Hepatocyte (in vitro differentiated cells): ENCODE data around the gene TMED9. TPM values are rescaled to one million over a fixed set of nuclear protein-coding genes. Genes with fewer than 3 reads are reported as not detected.
"Not testable (repeated sequence)": the region's sequence is repeated elsewhere in the genome, so short reads cannot be mapped to it uniquely, and the experiment has no call there.

ENCODE experiments used
- DNase-seq: peaks from one replicate; pipeline ENCODE4 v3.0.0-alpha.2; 2016; ENCODE audit warnings: low spot score
- H2AFZ ChIP-seq: fragments of 200-600 bp; sonication (generic); 2 replicates; pipeline ENCODE4 v1.6.0; 2016; ENCODE audit warnings: antibody characterized with exemption, mild to moderate bottlenecking
- H3K27ac ChIP-seq: fragments of 200-600 bp; sonication (generic); 2 replicates; pipeline ENCODE4 v1.5.1; 2016; ENCODE audit warnings: mild to moderate bottlenecking
- H3K27me3 ChIP-seq: fragments of 200-600 bp; sonication (generic); 2 replicates; pipeline ENCODE4 v1.6.1; 2016
- H3K36me3 ChIP-seq: fragments of 200-600 bp; sonication (generic); replicated peaks from 2 replicates; pipeline ENCODE4 v1.5.1; 2016; ENCODE audit warnings: low read depth; ENCODE audit not compliant: insufficient read depth
- H3K4me1 ChIP-seq: fragments of 200-600 bp; sonication (generic); 2 replicates; pipeline ENCODE4 v1.5.1; 2016; ENCODE audit warnings: mild to moderate bottlenecking, moderate library complexity; ENCODE audit not compliant: insufficient read depth
- H3K4me2 ChIP-seq: fragments of 200-600 bp; sonication (generic); 2 replicates; pipeline ENCODE4 v1.6.0; 2016
- H3K4me3 ChIP-seq: fragments of 200-600 bp; sonication (generic); 2 replicates; pipeline ENCODE4 v1.5.1; 2016; ENCODE audit warnings: mild to moderate bottlenecking
- H3K79me2 ChIP-seq: fragments of 200-600 bp; sonication (generic); 2 replicates; pipeline ENCODE4 v1.6.0; 2017; ENCODE audit warnings: mild to moderate bottlenecking
- H3K9me2 ChIP-seq: fragments of 200-600 bp; sonication (generic); replicated peaks from 2 replicates; pipeline ENCODE4 v1.6.0; 2017; ENCODE audit warnings: mild to moderate bottlenecking; ENCODE audit not compliant: insufficient read depth
- H3K9me3 ChIP-seq: fragments of 200-600 bp; sonication (generic); 2 replicates; pipeline ENCODE4 v1.5.1; 2016; ENCODE audit warnings: low read depth, mild to moderate bottlenecking
- H4K20me1 ChIP-seq: fragments of 200-600 bp; sonication (generic); 2 replicates; pipeline ENCODE4 v1.6.0; 2016; ENCODE audit warnings: mild to moderate bottlenecking; ENCODE audit not compliant: insufficient read depth, poor library complexity, severe bottlenecking
- WGBS: methylation state at CpG from one replicate; pipeline ENCODE4 v1.1.6; 2016; ENCODE audit warnings: low lambda C conversion rate; ENCODE audit errors: missing lambda C conversion rate; 5-methylcytosine and 5-hydroxymethylcytosine counted together
- polyA plus RNA-seq: library from polyadenylated mRNA; unstranded; fragments of >200 nt; fragmentation: Nextera tagmentation; extraction: Ambion mirVana; gene quantifications from 2 replicates; pipeline ENCODE4 v1.2.1, GENCODE V29; 2016
- total RNA-seq: library from RNA; depleted of rRNA; stranded (reverse); fragments of >200 nt; gene quantifications from 2 replicates; pipeline ENCODE4 v1.2.3, GENCODE V29; 2014

The TMED9 gene
- total and polyA plus RNA-seq, 2 experiments from 2014 or later, result 187 to 512 TPM

- WGBS, result no CpG with 5 or more reads among the region's 1 CpG
- H3K79me2 ChIP-seq, H3K9me2 ChIP-seq, H3K9me3 ChIP-seq, H3K27me3 ChIP-seq, H2AFZ ChIP-seq, H3K4me1 ChIP-seq, H3K36me3 ChIP-seq, H3K27ac ChIP-seq, H3K4me2 ChIP-seq, H3K4me3 ChIP-seq, H4K20me1 ChIP-seq, DNase-seq: not testable (repeated sequence)
Measured at GRCh38 chr5:177645462-177645861, 53.5 kb downstream of the TMED9 start.

Other genes starting within 250 kb of the TMED9 start
- 357 and 366 TPM in 2 replicates for gene LMAN2, start 240.5 kb upstream of the TMED9 start, total RNA-seq
- 381 and 391 TPM in 2 replicates for gene LMAN2, start 240.5 kb upstream of the TMED9 start, polyA plus RNA-seq
- 26.1 and 36.5 TPM in 2 replicates for gene RGS14, start 234.3 kb upstream of the TMED9 start, total RNA-seq
- 30.7 and 37.0 TPM in 2 replicates for gene RGS14, start 234.3 kb upstream of the TMED9 start, polyA plus RNA-seq
- gene SLC34A1, start 207.8 kb upstream of the TMED9 start, total RNA-seq, result 0.12 TPM in 1 of 2 replicates, not detected in the other
- 0.33 TPM in 1 of 2 replicates, not detected in the other for gene SLC34A1, start 207.8 kb upstream of the TMED9 start, polyA plus RNA-seq
- gene PFN3, start 191.5 kb upstream of the TMED9 start, total RNA-seq, result not detected in 2 replicates
- gene PFN3, start 191.5 kb upstream of the TMED9 start, polyA plus RNA-seq, result not detected in 2 replicates
- 16.5 and 18.2 TPM in 2 replicates for gene F12, start 182.6 kb upstream of the TMED9 start, total RNA-seq
- 46.6 and 49.8 TPM in 2 replicates for gene F12, start 182.6 kb upstream of the TMED9 start, polyA plus RNA-seq
- 29.3 and 31.6 TPM in 2 replicates for gene GRK6, start 165.5 kb upstream of the TMED9 start, total RNA-seq
- 27.3 and 31.1 TPM in 2 replicates for gene GRK6, start 165.5 kb upstream of the TMED9 start, polyA plus RNA-seq
- gene PRR7, start 145.4 kb upstream of the TMED9 start, total RNA-seq, result 4.8 TPM in 2 replicates
- gene PRR7, start 145.4 kb upstream of the TMED9 start, polyA plus RNA-seq, result 11.7 and 14.3 TPM in 2 replicates
- gene DBN1, start 118.6 kb upstream of the TMED9 start, total RNA-seq, result 83.7 and 107 TPM in 2 replicates
- 116 and 122 TPM in 2 replicates for gene DBN1, start 118.6 kb upstream of the TMED9 start, polyA plus RNA-seq
- gene PDLIM7, start 94.6 kb upstream of the TMED9 start, total RNA-seq, result 43.5 and 57.1 TPM in 2 replicates
- gene PDLIM7, start 94.6 kb upstream of the TMED9 start, polyA plus RNA-seq, result 143 and 156 TPM in 2 replicates
- 3.3 and 3.5 TPM in 2 replicates for gene DOK3, start 82.4 kb upstream of the TMED9 start, total RNA-seq
- gene DOK3, start 82.4 kb upstream of the TMED9 start, polyA plus RNA-seq, result 2.6 and 3.1 TPM in 2 replicates
- gene DDX41, start 75.2 kb upstream of the TMED9 start, total RNA-seq, result 45.0 and 65.9 TPM in 2 replicates
- 42.8 and 50.7 TPM in 2 replicates for gene DDX41, start 75.2 kb upstream of the TMED9 start, polyA plus RNA-seq
- 31.4 and 67.6 TPM in 2 replicates for gene FAM193B, start 37.6 kb upstream of the TMED9 start, total RNA-seq
- 76.1 and 136 TPM in 2 replicates for gene FAM193B, start 37.6 kb upstream of the TMED9 start, polyA plus RNA-seq
- 28.5 and 29.2 TPM in 2 replicates for gene B4GALT7, start 7.9 kb downstream of the TMED9 start, total RNA-seq
- 60.7 and 67.6 TPM in 2 replicates for gene B4GALT7, start 7.9 kb downstream of the TMED9 start, polyA plus RNA-seq
- 0.27 and 1.6 TPM in 2 replicates for gene FAM153A, start 190.7 kb downstream of the TMED9 start, total RNA-seq
- 0.23 and 0.56 TPM in 2 replicates for gene FAM153A, start 190.7 kb downstream of the TMED9 start, polyA plus RNA-seq